GM13977 (cell line): ENCODE data around the gene LRRC17.
"Not testable (repeated sequence)": the region's sequence is repeated elsewhere in the genome, so short reads cannot be mapped to it uniquely, and the experiment has no call there.

Source experiments
- DNase-seq: peaks from one replicate; pipeline ENCODE4 v3.0.0; 2012; ENCODE audit warnings: low spot score
- CTCF ChIP-seq: IDR thresholded peaks from 2 replicates; pipeline ENCODE4 v1.5.1; 2012; ENCODE audit warnings: mild to moderate bottlenecking, control low read depth; ENCODE audit not compliant: insufficient read depth; ENCODE audit errors: extremely low read depth, missing control alignments
- in situ Hi-C: fragments of 300-500 bp; cut with MboI; formaldehyde crosslinking; loops from one replicate; pipeline ENCODE4 v1.12.0; 2022; ENCODE audit warnings: low sequenced_read_pairs, low pct_unique_long_range_greater_than_20kb, mixed read lengths, inconsistent platforms; ENCODE audit not compliant: unreplicated experiment

Gene LRRC17

DNA sequence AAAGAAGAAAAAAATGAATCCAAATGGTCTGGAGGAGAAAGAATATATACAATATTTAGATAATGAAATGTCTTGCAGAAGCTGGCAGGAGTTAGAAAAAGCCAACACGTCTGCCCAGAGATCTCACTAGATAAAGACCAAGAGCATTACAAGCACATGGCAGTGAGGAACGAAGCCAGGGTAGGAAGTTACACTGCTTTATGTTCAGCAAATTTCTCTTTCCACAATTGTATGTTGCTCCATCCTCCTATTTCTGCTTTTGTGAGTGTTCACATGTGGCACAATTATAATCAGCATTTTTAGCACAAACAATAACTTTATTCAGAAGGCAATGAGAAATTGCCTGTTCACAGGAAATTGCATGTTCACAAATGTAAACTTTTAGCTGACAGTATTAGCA is 53.7 kb downstream of the LRRC17 start:
- in situ Hi-C loops = no loop called here
- no peak for TF ChIP-seq CTCF

DNA sequence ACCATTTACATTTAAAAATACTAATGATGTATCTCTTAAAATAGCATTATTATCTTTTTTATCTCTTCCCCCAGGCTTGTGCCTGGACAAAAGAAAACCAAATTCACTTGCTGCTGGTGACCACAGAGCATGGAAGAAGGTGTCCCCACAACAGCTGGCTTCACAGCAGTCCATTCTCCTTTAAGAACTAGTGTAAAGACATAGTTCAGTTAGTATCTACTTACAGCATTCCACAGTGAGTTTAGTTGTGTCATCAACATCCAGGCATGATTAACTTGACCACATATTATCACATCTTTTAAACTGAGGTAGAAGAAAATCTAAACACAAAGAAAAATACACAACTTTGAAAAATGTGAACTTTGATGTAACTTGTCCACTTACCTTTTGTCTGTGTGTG is 55.0 kb downstream of the LRRC17 start:
- DNase-seq = no peak
- in situ Hi-C loops = no loop called here
- TF ChIP-seq CTCF = no peak

More for the DNA sequence above, 53.7 kb downstream of the LRRC17 start:
- DNase-seq = no peak

DNA sequence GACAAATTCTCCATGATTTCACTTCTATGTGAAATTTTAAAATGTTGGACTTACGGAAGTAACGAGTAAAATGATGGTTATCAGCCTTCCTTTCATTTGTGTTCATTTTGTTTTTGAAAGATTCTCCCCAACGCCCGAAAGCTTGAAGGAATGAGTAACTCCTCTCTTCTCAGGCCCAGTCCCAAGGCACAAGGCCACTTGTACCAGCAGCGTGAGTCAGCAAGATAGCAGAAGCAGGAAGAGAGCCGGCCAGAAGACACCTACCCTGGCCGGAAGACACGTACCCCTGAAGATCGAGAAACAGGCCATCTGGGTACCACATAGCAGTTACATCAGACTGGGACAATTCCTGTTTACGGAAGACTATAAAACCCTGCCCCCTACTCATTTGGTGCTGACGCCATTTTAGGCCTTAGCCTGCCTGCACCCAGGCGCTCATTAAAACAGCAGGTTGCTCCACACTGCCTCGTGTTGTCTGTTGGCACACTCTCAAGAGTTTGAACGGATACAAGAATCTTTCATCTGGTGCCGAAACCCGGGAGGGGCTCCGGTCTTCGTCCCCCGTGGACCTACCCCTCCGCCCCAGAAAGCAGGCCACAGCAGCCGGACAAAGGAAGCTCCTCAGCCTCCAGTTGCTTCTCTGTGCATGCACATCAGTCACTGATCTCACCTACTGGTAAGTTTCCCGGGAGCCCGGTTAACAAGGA is 60.4 kb downstream of the LRRC17 start:
- in situ Hi-C loops = no loop called here
- DNase-seq = no peak
- TF ChIP-seq CTCF = no peak

DNA sequence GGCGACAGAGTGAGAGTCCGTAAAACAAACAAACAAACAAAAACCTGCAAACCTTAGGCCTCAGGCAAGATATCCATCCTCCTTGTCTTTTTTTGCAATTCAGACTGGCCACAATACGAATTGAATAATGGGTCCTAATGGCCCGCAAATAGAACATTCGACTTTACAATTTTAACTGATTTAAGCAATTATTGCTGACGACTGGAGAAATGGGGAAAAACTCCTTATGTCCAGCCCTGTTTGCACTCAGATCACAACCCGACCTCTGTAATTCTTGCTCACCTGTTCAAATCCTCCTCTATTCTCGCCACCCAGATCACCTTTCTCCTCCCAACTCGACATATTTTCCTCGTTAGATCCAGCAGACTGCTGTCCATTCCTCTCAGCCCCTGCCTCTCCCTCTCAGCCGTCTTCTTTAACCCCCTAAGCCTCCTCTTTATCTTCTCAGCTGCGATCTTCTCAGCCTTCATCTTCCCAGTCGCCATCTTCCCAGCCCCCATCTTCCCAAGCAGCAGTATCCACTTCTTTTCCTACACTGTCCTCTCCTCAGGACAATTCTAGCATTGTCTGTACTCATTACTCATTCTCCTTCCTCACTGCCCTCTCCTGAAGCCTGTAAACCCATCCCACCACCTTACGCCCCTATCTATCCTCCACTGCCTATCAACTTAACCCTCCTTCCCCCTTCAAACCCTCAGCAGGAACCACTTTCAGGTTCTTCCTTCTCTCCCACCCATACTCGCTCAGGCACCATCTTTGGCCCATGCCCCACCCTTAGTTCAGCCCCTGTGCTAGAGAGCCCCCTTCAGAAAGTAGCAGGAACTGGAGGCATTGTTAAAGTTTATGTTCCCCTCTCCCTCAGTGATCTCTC is 61.8 kb downstream of the LRRC17 start:
- no peak for DNase-seq
- in situ Hi-C loops = no loop called here
- TF ChIP-seq CTCF = no peak

- in situ Hi-C loops = no loop called here
- TF ChIP-seq CTCF = no peak
- DNase-seq = no peak
Observed at GRCh38 chr7:102975854-102976253, 63.1 kb downstream of the LRRC17 start.

DNA sequence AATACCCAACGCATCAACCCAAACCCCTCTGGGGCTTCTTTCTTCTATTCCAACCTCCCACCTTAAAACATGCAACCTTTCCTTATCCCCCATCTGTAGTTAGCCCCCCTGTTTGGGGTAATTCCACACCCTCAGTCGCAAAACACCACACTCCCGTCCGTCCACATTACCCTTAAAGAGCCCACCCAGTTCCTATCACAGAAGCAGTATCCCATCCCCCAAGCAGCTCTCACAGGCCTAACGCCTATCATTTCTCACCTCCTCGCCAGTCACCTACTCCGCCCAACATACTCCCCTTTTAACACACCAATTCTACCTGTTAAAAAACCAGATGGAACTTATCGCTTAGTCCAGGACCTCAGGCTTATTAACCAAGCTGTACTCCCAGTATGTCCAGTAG is 63.7 kb downstream of the LRRC17 start:
- no peak for TF ChIP-seq CTCF
- DNase-seq = no peak
- in situ Hi-C loops = no loop called here

DNA sequence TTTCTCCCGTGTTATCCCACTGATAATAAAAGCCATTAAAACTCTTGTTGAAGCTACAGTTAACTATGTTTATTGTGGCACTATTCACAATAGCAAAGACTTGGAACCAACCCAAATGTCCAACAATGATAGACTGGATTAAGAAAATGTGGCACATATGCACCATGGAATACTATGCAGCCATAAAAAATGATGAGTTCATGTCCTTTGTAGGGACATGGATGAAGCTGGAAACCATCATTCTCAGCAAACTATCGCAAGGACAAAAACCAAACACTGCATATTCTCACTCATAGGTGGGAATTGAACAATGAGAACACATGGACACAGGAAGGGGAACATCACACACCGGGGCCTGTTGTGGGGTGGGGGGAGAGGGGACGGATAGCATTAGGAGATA is 64.8 kb downstream of the LRRC17 start:
- in situ Hi-C loops, DNase-seq: not testable (repeated sequence)
